ENCODE measurements around the gene ETFA.
"Not testable (repeated sequence)": the region's sequence is repeated elsewhere in the genome, so short reads cannot be mapped to it uniquely, and the experiment has no call there.

DNA sequence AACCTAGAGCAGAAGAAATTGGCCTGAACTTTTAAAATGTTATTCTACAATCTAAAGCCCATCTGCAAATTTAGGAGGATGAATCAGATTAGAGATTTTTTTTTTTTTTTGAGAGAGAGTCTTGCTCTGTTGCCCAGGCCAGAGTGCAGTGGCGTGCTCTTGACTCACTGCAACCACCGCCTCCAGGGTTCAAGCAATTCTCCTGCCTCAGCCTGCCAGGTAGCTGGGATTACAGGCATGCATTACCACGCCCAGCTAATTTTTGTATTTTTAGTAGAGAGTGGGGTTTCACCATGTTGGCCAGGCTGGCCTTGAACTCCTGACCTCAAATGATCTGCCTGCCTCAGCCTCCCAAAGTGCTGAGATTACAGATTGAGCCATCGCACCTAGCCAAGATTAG, 13.3 kb downstream of the ETFA start:
- TF ChIP-seq, protein P1, sequence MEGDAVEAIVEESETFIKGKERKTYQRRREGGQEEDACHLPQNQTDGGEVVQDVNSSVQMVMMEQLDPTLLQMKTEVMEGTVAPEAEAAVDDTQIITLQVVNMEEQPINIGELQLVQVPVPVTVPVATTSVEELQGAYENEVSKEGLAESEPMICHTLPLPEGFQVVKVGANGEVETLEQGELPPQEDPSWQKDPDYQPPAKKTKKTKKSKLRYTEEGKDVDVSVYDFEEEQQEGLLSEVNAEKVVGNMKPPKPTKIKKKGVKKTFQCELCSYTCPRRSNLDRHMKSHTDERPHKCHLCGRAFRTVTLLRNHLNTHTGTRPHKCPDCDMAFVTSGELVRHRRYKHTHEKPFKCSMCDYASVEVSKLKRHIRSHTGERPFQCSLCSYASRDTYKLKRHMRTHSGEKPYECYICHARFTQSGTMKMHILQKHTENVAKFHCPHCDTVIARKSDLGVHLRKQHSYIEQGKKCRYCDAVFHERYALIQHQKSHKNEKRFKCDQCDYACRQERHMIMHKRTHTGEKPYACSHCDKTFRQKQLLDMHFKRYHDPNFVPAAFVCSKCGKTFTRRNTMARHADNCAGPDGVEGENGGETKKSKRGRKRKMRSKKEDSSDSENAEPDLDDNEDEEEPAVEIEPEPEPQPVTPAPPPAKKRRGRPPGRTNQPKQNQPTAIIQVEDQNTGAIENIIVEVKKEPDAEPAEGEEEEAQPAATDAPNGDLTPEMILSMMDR (IDR thresholded peaks at IDR 0.05; ENCODE audit: poor library complexity) = not testable (repeated sequence)
- not testable (repeated sequence) for TF ChIP-seq EZH2 (IDR thresholded peaks at IDR 0.05; ENCODE audit: borderline replicate concordance); EZH2phosphoT487 (IDR thresholded peaks at IDR 0.05; ENCODE audit: low read depth, severe bottlenecking, unreplicated experiment)

Data from hepatocyte (in vitro differentiated cells).